T-helper 2 cell treated with Interferon-gamma antibody and Interleukin-4, amounts not matched to agents 5 μg/mL and 100 μg/mL, for 36 hours (primary cell): ENCODE measurements around the gene ASB6.

Source experiments
- DNase-seq: peaks from one replicate; pipeline ENCODE4 v3.0.0; 2021; ENCODE audit warnings: low spot score
- H3K27ac Mint-ChIP-seq: one replicate; pipeline ENCODE4 v1.8.0; 2021; ENCODE audit warnings: mild to moderate bottlenecking, mixed read lengths
- H3K27me3 Mint-ChIP-seq: one replicate; pipeline ENCODE4 v1.8.0; 2021; ENCODE audit warnings: low read depth, mixed read lengths
- H3K36me3 Mint-ChIP-seq: one replicate; pipeline ENCODE4 v1.8.0; 2021; ENCODE audit warnings: low read depth, mixed read lengths
- H3K4me1 Mint-ChIP-seq: one replicate; pipeline ENCODE4 v1.8.0; 2021; ENCODE audit warnings: low read depth, mixed read lengths
- H3K4me3 Mint-ChIP-seq: one replicate; pipeline ENCODE4 v1.8.0; 2022; ENCODE audit warnings: mild to moderate bottlenecking, moderate library complexity, mixed read lengths
- H3K9me3 Mint-ChIP-seq: one replicate; pipeline ENCODE4 v1.8.0; 2021; ENCODE audit warnings: mixed read lengths

The ASB6 gene

GRCh38 chr9:129608561-129609481 lies 33.1 kb downstream of the ASB6 start:
- peak overlapping the region; percentile 65 for H3K27ac Mint-ChIP-seq
- DNase-seq, result no peak
- no peaks in the 10 kb centered on the region for H3K9me3 Mint-ChIP-seq
- H3K36me3 Mint-ChIP-seq, result no peaks in the 10 kb centered on the region
- H3K4me1 Mint-ChIP-seq, result peaks cover 31% of the 10 kb centered on the region
- H3K27me3 Mint-ChIP-seq, result no peaks in the 10 kb centered on the region
- H3K4me3 Mint-ChIP-seq, result peak overlapping the region; percentile 57

DNA sequence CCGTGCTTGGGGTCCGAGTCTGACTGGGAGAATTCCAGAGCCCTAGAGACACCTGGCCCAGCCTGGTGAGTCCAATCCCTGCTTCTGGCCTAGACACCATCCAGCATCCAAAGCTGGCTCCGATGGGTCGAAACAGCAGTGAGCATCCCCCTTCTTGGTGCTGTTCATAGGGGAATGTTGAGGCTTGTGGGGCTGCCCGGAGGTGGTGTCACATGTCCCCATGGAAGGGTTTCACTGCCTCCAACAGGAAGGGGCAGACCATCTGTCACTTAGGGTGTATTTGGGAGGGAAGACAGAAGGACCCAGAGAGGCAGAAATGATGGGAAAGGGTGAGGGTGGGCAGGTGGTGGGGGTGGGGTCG lies 34.9 kb downstream of the ASB6 start:
- H3K27me3 Mint-ChIP-seq, result no peaks in the 10 kb centered on the region
- no peaks in the 10 kb centered on the region for H3K36me3 Mint-ChIP-seq
- peak overlapping the region; percentile 41 for H3K4me3 Mint-ChIP-seq
- H3K27ac Mint-ChIP-seq, result no peak overlapping the region
- no peaks in the 10 kb centered on the region for H3K9me3 Mint-ChIP-seq
- no peak for DNase-seq
- H3K4me1 Mint-ChIP-seq, result peaks cover 35% of the 10 kb centered on the region

- Mint-ChIP-seq H3K4me3 (no peak overlapping the region), H3K36me3 (no peaks in the 10 kb centered on the region), H3K4me1 (peaks cover 35% of the 10 kb centered on the region), H3K27me3 (no peaks in the 10 kb centered on the region), H3K9me3 (no peaks in the 10 kb centered on the region), H3K27ac (no peak overlapping the region)
- no peak for DNase-seq
These were observed 35.6 kb downstream of the ASB6 start for GRCh38 chr9:129606161-129607026.

GRCh38 chr9:129604766-129605163 lies 37.2 kb downstream of the ASB6 start:
- no peak for DNase-seq
- Mint-ChIP-seq H3K27me3 (no peaks in the 10 kb centered on the region), H3K27ac (peak overlapping the region; percentile 20), H3K4me1 (peaks cover 29% of the 10 kb centered on the region), H3K9me3 (no peaks in the 10 kb centered on the region), H3K36me3 (no peaks in the 10 kb centered on the region), H3K4me3 (no peak overlapping the region)

DNA sequence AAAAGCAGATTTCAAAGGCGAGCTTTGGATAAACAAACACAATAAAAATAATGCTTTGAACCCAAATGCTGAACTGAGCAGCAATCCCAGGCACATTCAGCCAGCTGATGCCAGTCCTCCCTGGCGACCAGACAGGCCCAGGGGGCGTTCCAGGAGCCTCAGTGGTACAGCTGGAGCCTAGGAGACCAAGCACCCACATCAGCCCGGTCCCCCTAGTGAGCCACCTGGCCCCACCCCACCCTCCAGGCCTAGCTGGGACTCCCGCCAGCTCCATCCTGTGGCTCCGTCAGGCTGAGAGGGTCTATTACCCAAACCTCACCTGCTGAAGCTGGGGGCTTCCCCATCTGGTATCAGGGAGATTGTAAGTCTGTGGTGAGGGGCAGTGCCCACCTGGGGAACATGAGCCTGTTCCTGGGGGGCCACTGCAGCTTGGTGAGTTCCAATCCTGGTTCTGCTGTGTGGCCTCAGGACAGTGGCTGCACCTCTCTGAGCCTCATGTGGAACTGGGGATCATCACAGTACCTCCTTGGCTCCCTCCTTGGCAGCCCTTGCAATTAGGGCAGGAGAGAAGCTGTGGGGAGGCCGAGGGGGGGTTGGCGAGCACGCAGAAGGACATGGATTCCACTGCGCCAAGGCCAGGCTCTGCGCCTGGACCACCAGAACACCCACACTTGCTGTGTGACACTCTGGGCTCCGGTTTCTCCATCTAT lies 37.7 kb downstream of the ASB6 start:
- Mint-ChIP-seq H3K36me3 (no peaks in the 10 kb centered on the region), H3K4me3 (no peak overlapping the region), H3K9me3 (no peaks in the 10 kb centered on the region), H3K27me3 (no peaks in the 10 kb centered on the region), H3K4me1 (peaks cover 27% of the 10 kb centered on the region), H3K27ac (no peak overlapping the region)
- no peak for DNase-seq

DNA sequence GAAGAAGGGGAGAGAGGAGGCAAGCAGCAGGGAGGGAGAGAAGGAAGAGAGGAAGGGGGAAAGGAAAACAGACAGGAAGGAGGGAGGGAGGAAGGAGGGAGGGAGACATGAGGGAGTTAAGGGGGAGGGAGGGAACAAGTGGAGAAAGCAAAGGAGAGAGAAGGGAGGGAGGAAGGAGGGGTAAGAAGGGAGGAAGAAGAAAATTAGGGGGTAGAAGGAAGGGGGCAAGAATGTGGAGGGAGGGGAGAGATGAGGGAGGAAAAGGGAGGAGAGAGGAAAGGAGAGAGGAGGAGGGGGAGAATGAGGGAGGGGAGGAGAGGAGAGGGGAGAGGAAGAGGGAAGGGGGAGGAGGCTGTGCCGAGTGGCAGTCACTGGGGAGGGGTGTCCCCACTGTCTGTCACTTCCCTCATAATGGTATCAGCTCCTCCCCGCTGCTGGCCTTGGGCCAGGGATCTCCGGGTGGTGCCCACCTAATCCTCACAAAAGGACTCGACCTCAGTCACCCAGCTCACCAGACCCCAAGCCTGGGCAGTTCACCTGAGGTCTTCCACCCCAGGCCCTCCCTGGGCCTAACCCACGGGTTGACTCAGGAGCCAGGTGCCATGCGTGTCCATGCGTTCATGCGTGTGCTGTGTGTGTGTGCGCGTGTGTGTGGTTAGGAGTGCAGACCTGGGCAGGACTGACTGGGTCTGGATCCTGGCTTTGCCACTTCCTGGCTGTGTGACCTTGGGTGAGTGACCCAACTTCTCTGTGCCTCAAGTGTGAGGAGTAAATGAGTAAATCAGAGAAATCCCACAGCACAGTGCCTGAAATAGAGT lies 39.1 kb downstream of the ASB6 start:
- no peak overlapping the region for H3K4me3 Mint-ChIP-seq
- peaks cover 4% of the 10 kb centered on the region for H3K27me3 Mint-ChIP-seq
- no peaks in the 10 kb centered on the region for H3K36me3 Mint-ChIP-seq
- no peaks in the 10 kb centered on the region for H3K9me3 Mint-ChIP-seq
- no peak overlapping the region for H3K27ac Mint-ChIP-seq
- H3K4me1 Mint-ChIP-seq, result peaks cover 28% of the 10 kb centered on the region
- DNase-seq, result no peak

GRCh38 chr9:129601082-129601674 lies 40.8 kb downstream of the ASB6 start:
- Mint-ChIP-seq H3K36me3 (no peaks in the 10 kb centered on the region), H3K27ac (no peak overlapping the region), H3K27me3 (peaks cover 4% of the 10 kb centered on the region), H3K4me1 (peaks cover 20% of the 10 kb centered on the region), H3K4me3 (no peak overlapping the region), H3K9me3 (no peaks in the 10 kb centered on the region)
- DNase-seq, result no peak

GRCh38 chr9:129598089-129598596 lies 43.8 kb downstream of the ASB6 start:
- H3K27ac Mint-ChIP-seq, result peak overlapping the region; percentile 57
- no peaks in the 10 kb centered on the region for H3K9me3 Mint-ChIP-seq
- no peak for DNase-seq
- H3K4me3 Mint-ChIP-seq, result peak overlapping the region; percentile 60
- peaks cover 22% of the 10 kb centered on the region for H3K4me1 Mint-ChIP-seq
- peaks cover 10% of the 10 kb centered on the region for H3K27me3 Mint-ChIP-seq
- H3K36me3 Mint-ChIP-seq, result no peaks in the 10 kb centered on the region

DNA sequence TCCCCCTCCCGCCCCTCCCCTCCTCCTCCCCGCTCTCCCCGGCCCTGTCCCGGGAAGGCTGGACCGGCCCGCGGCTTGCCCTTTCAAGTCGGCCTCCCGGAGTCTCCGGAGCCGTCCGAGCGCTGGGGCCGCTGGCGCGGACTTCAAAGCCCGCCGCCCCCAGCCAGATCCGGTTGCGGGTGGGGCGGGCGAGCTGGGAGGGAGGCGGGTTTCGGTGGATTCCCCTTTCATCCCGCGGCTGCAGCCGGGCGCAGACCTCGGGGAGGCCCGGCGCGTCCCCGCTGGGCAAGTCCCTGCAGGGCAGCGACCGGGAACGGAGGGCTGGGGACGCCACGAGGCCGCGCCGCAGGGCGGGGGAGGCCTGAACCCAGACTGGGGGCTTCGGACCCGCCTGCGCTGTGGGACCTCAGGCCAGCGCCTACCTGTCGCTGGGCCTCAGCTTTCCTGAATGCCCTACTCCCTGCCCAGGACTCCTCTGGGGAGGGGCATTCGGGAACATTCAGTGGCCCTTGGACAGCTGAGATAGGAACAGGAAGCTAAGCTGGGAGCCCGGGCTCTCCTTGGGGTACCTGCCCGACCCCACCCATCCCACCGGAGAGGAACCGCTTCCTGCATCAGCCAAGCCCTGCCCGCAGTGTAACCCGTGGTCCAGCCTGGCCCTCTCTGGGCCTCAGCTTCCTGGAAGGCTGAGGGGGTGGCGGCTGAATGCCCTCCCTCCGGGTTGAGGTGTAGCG lies 44.4 kb downstream of the ASB6 start:
- Mint-ChIP-seq H3K4me1 (peaks cover 21% of the 10 kb centered on the region), H3K27me3 (peaks cover 10% of the 10 kb centered on the region), H3K9me3 (no peaks in the 10 kb centered on the region), H3K27ac (peak overlapping the region; percentile 57), H3K4me3 (peak overlapping the region; percentile 60), H3K36me3 (no peaks in the 10 kb centered on the region)
- peak; percentile 40 for DNase-seq

GRCh38 chr9:129596541-129597331 lies 45.2 kb downstream of the ASB6 start:
- no peak for DNase-seq
- H3K4me3 Mint-ChIP-seq, result no peak overlapping the region

DNA sequence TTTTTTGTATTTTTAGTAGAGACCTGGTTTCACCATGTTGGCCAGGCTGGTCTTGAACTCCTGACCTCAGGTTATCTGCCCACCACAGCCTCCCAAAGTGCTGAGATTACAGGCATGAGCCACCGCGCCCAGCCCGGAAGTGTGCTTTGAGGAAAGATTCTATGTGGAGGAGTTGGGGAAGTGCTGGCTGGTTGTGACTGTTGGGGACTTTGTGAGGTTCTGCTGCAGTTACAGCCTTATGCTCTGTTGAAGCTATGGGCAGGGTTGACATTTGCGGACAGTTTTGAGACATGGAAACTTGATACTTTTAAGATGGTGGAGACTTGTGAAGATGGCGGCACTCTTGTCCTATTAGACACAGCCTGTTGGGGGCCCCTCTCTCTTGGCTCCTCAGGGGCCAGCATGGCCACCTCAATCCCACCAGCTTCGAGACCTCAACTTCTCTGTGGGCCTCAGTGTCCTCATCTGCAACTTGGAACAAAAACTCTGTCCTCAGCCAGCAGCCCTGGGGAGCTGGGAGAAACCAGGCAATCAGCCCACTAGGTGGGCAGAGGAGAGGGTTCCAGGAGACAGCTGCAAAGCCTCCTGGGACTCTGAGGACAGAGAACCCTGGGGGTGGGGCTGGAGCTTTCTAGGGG lies 45.9 kb downstream of the ASB6 start:
- no peak for DNase-seq
- peaks cover 10% of the 10 kb centered on the region for H3K27me3 Mint-ChIP-seq
- H3K4me1 Mint-ChIP-seq, result peaks cover 18% of the 10 kb centered on the region
- peak overlapping the region; percentile 52 for H3K27ac Mint-ChIP-seq
- H3K4me3 Mint-ChIP-seq, result no peak overlapping the region
- H3K36me3 Mint-ChIP-seq, result no peaks in the 10 kb centered on the region
- H3K9me3 Mint-ChIP-seq, result no peaks in the 10 kb centered on the region

More at GRCh38 chr9:129596541-129597331, 45.2 kb downstream of the ASB6 start:
- Mint-ChIP-seq H3K36me3 (no peaks in the 10 kb centered on the region), H3K27me3 (peaks cover 10% of the 10 kb centered on the region), H3K27ac (no peak overlapping the region), H3K9me3 (no peaks in the 10 kb centered on the region), H3K4me1 (peaks cover 18% of the 10 kb centered on the region)
